NCI-H510A treated with DMSO at 0.1 percent for 48 hours (cell line): ENCODE data around the gene DHCR24.

Experiments used
- DNase-seq: peaks from one replicate; lab custom pipeline; 2025; lab: John Stamatoyannopoulos, UW

The DHCR24 gene

GRCh38 chr1:54864460-54865208 is 22.4 kb downstream of the DHCR24 start:
- no peak for DNase-seq

GRCh38 chr1:54863267-54863665 is 23.7 kb downstream of the DHCR24 start:
- no peak for DNase-seq

GRCh38 chr1:54861070-54861761 is 25.8 kb downstream of the DHCR24 start:
- DNase-seq, result no peak

- DNase-seq, result no peak
Measured at GRCh38 chr1:54859700-54860391, 27.1 kb downstream of the DHCR24 start.

GRCh38 chr1:54857746-54858561 is 29.0 kb downstream of the DHCR24 start:
- no peak for DNase-seq

GRCh38 chr1:54857141-54857540 is 29.9 kb downstream of the DHCR24 start:
- DNase-seq, result no peak

- no peak for DNase-seq
Measured at GRCh38 chr1:54854381-54855020, 32.5 kb downstream of the DHCR24 start.

GRCh38 chr1:54853793-54854370 is 33.1 kb downstream of the DHCR24 start:
- no peak for DNase-seq

- no peak for DNase-seq
Measured at GRCh38 chr1:54853096-54853792, 33.8 kb downstream of the DHCR24 start.

- no peak for DNase-seq
Measured at GRCh38 chr1:54851936-54852524, 35.0 kb downstream of the DHCR24 start.

- no peak for DNase-seq
Measured at GRCh38 chr1:54851406-54851805, 35.6 kb downstream of the DHCR24 start.

GRCh38 chr1:54850737-54851136 is 36.3 kb downstream of the DHCR24 start:
- no peak for DNase-seq

- DNase-seq, result no peak
Measured at GRCh38 chr1:54850069-54850730, 36.8 kb downstream of the DHCR24 start.

- no peak for DNase-seq
Measured at GRCh38 chr1:54849219-54850068, 37.6 kb downstream of the DHCR24 start.

- DNase-seq, result no peak
Measured at GRCh38 chr1:54848134-54848948, 38.7 kb downstream of the DHCR24 start.

- DNase-seq, result no peak
Measured at GRCh38 chr1:54846716-54847284, 40.2 kb downstream of the DHCR24 start.

- no peak for DNase-seq
Measured at GRCh38 chr1:54846301-54846700, 40.7 kb downstream of the DHCR24 start.
